Measurements from ENCODE around the gene DZIP1L.
A peak's percentile ranks its signal among the peaks of the same experiment; 100 is the strongest.
"Not testable (repeated sequence)": the region's sequence is repeated elsewhere in the genome, so short reads cannot be mapped to it uniquely, and the experiment has no call there.

The DZIP1L gene, protein sequence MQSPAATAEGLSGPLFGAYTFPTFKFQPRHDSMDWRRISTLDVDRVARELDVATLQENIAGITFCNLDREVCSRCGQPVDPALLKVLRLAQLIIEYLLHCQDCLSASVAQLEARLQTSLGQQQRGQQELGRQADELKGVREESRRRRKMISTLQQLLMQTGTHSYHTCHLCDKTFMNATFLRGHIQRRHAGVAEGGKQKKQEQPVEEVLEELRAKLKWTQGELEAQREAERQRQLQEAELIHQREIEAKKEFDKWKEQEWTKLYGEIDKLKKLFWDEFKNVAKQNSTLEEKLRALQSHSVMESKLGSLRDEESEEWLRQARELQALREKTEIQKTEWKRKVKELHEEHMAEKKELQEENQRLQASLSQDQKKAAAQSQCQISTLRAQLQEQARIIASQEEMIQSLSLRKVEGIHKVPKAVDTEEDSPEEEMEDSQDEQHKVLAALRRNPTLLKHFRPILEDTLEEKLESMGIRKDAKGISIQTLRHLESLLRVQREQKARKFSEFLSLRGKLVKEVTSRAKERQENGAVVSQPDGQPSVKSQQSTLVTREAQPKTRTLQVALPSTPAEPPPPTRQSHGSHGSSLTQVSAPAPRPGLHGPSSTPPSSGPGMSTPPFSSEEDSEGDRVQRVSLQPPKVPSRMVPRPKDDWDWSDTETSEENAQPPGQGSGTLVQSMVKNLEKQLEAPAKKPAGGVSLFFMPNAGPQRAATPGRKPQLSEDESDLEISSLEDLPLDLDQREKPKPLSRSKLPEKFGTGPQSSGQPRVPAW

GRCh38 chr3:138114988-138115971, at the start of gene DZIP1L:
Gene DZIP1L, minus strand, starts transcription at chr3:138115608. Its CDS starts 11,637 bp downstream, at chr3:138103971.
- no peak for FAIRE-seq
- peak; percentile 53 for DNase-seq (ENCODE audit: insufficient read length, low spot score)

GRCh38 chr3:138165061-138165460, 49.7 kb upstream of the DZIP1L start:
- no peak for FAIRE-seq
- DNase-seq (ENCODE audit: insufficient read length, low spot score) = no peak

GRCh38 chr3:138157743-138158142, 42.3 kb upstream of the DZIP1L start:
- DNase-seq (ENCODE audit: insufficient read length, low spot score) (no peak), FAIRE-seq (no peak)

DNA sequence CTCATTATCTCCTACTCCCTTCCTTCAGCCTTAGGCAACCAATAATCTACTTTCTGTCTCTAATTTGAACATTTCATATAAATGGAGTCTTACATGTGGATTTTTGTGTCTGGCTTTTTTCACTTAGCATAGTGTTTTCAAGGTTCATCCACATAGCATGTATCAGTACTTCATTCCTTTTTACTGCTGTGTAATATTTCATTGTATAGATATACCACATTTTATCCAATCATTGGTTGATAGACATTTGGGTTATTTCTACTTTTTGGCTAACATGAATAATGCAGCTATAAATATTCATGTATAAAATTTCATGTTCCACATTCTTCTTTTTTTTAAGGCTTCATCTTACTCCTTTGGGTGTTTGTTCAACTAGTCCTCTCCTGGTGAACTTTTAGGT, 39.1 kb upstream of the DZIP1L start:
- no peak for DNase-seq (ENCODE audit: insufficient read length, low spot score)
- no peak for FAIRE-seq

- DNase-seq (ENCODE audit: insufficient read length, low spot score) = no peak
Measured at GRCh38 chr3:138148503-138148902, 33.1 kb upstream of the DZIP1L start.

GRCh38 chr3:138142181-138142580, 26.8 kb upstream of the DZIP1L start:
- not testable (repeated sequence) for FAIRE-seq; DNase-seq (ENCODE audit: insufficient read length, low spot score)

More at GRCh38 chr3:138148503-138148902, 33.1 kb upstream of the DZIP1L start:
- FAIRE-seq = no peak

DNA sequence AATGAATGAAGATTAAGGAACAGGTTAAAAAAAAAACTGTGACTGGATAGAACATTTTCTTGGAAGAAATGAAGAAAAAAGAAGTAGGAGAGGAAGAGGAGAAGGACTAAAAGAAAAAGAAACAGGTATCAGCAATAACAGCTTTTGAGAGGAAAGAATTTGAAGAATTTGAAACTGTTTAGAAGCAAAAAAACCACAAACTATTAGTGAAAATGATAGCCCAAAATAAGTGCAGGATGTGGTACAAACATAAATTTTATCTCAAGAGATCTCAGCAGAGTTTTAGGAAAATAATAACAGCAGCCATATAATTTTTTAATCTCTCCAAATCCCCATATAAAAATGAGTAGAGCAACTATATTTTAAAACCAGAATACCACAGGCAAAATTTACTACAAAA, 25.5 kb upstream of the DZIP1L start:
- no peak for DNase-seq (ENCODE audit: insufficient read length, low spot score)
- no peak for FAIRE-seq

DNA sequence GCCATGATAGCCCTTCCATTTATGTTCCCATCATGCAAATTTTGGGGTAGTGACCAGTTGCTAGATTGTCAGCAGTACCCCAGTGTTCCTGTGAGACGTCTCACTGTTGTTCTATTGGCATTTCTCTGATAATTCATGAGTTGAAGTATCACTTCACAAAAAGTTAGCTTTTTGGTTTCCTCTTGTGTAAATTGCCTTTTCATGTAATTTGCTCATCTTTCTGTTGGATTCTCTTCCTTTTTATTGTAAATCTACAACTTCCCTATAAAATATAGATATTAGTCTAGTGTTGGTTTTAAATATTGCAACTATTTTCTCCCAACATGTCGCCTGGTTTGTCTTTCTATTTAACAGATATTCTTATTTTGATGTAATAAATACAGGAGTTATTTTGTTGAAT, 24.3 kb upstream of the DZIP1L start:
- no peak for FAIRE-seq
- DNase-seq (ENCODE audit: insufficient read length, low spot score) = no peak

DNA sequence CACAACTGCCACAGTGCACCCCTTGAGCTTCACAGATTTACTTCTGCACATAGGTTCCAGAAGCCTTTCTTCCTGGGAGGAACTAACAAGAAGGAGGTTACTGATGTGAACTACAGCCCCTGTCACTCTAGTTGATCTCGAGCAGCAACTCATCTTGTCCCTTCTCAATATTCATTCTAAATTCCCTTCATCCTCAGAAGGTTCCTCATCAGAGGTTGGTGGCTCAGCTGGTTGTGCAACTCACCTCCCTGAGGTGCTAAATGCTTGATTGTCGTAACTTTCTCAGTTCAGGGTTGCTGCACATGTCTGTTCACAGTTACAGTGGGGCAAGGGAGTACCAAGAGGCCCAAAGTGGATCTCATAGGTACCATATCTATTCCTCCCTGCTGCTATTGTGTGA, 22.5 kb upstream of the DZIP1L start:
- FAIRE-seq (no peak), DNase-seq (ENCODE audit: insufficient read length, low spot score) (no peak)

DNA sequence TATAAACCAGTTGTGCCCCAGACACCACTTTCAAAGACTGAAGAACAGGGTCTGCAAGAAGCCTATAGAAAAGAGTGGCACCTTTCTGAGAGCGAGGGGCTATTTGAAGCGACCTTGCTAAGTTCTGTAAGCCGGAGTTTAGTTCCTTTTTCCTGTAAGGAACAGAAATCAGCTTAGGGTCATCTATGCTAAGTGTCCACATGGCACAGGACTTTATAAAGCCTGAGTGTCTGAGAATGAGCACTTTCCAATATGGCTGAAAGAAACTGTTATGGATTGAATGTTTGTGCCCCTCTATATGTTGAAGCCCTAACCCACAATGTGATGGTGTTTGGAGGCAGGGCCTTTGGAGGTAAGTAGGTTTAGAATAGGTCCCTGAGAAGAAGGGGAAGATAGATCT, 20.8 kb upstream of the DZIP1L start:
- FAIRE-seq (no peak), DNase-seq (ENCODE audit: insufficient read length, low spot score) (no peak)

DNA sequence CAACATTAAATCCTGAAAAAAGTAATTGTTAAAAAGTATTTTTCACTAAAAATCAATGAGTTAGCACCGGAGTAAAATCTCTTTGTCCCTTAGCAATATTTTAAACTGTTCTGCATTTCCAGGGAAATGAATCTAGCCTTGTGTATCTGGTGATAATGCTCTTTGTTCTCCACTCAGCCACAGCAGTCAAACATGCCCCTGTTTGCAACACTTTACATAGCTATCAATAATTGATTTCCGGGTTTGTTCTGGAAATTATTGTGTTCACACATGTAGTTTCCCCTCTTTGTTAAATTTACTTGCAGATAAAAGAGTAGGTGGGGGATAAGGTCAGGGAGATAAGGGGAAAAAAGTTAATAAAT, 20.4 kb upstream of the DZIP1L start:
- no peak for DNase-seq (ENCODE audit: insufficient read length, low spot score)
- FAIRE-seq = no peak

GRCh38 chr3:138135146-138135832, 19.9 kb upstream of the DZIP1L start:
- FAIRE-seq (no peak), DNase-seq (ENCODE audit: insufficient read length, low spot score) (no peak)

- FAIRE-seq (no peak), DNase-seq (ENCODE audit: insufficient read length, low spot score) (no peak)
Measured at GRCh38 chr3:138132239-138132638, 16.8 kb upstream of the DZIP1L start, which contains the start of gene A4GNT. Gene A4GNT, minus strand, starts transcription at chr3:138132390. Its CDS starts 1,134 bp downstream, at chr3:138131256.

- FAIRE-seq (no peak), DNase-seq (ENCODE audit: insufficient read length, low spot score) (no peak)
Measured at GRCh38 chr3:138127636-138128365, 12.4 kb upstream of the DZIP1L start.

DNA sequence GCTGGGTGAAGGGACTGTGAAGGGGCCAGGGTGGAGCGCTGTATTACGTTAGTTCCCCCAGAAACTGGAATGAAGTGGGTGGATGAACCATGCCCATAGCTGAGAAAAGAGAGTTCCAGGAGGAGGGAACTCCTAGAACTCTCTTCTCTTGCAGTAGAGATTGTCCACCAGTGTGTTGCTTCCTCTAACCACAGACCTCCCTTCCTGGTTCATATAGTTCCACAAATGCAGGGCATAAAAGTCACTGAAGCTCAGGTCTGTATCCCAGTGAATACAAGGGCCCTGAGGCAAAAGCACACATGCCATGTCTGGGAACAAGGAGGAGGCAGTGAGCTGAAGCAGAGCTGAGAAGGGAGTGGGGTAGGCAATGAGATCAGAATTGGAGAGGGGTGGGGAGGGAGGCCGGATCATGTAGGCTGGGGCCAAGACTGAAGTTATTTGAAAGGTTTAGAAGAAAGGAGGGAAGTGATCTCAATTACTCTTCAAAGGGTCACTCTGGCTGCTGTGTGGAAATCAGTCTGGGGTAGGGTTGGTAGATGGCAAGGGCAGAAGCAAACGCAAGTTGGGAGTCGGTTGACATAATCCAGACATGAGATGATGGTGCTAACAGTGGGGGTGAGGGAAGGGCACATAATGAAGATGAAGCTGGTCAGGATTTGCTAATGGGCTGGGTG, 10.3 kb upstream of the DZIP1L start:
- DNase-seq (ENCODE audit: insufficient read length, low spot score) (no peak), FAIRE-seq (no peak)

DNA sequence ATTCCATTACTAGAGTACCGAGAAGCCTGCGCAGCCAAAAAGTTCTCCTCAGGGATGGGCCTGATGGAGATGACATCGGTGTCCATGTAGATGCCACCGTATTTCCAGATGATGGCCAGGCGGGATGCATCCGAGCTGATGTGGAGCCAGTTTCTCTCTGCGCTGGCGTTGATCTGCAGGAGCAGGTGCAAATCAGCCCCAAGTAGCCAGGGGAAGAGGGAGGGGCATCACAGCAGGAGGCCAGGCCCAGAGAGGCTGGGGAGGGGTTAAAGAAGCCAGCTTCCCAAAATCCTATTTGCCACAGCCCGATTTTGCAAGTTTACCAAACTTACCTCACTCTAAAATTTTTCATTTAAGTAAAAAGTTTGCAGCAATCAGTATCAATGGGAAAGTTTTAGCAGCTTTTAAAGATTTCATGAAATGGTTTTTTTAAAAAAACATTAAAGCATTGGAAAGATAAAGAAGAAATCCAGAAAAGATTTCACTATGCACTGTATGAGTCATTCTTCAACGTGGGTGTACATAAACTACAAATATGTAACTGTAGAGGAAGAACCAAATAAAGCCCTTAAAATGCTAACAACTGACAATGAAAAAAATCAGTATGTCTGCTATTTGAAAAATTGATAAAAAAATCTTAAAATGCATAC, 9.4 kb upstream of the DZIP1L start:
- no peak for DNase-seq (ENCODE audit: insufficient read length, low spot score)
- no peak for FAIRE-seq

GRCh38 chr3:138124188-138124587, 8.8 kb upstream of the DZIP1L start:
- no peak for FAIRE-seq
- DNase-seq (ENCODE audit: insufficient read length, low spot score) = no peak

- DNase-seq (ENCODE audit: insufficient read length, low spot score) = no peak
- no peak for FAIRE-seq
Measured at GRCh38 chr3:138119423-138119766, 4.0 kb upstream of the DZIP1L start.

All from GM19239 (cell line).